ENCODE data around the gene ATP2B3. TPM values are rescaled to one million over a fixed set of nuclear protein-coding genes. Genes with fewer than 3 reads are reported as not detected.

The ATP2B3 gene
- polyA plus RNA-seq, 2 donors: not detected

DNA sequence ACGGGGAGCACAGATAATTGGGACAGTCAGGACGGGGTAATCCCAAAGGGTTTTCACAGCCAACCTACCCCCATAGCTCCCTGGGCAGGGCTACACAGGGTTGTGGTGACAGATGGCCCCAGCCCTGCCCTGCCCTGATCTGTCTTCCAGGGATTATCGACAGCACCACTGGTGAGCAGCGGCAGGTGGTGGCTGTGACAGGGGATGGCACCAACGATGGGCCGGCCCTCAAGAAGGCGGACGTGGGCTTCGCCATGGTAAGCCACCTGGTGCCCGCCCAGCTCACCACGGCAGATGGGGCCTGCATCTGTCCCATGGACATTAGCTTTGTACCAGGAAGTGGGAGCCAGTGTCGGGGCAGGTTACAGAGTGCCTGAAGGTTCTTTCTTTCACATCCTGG is 39.3 kb downstream of the ATP2B3 start:
- H3K27me3 ChIP-seq (ENCODE audit: control insufficient read depth in 1 of 2, insufficient read depth in 2 of 2, low read length in 2 of 2): no peaks in the 10 kb centered on the region
- no peaks in the 10 kb centered on the region for H3K36me3 ChIP-seq (ENCODE audit: control insufficient read depth in 2 of 2, insufficient read depth in 2 of 2, low read length in 1 of 2)
- H3K4me3 ChIP-seq (ENCODE audit: low read depth in 1 of 2, low read length in 2 of 2): no peak overlapping the region
- WGBS, 2 donors: 87 to 91% methylated on average over 12 of the region's 12 CpGs
- peaks cover 0 to 2% of the 10 kb centered on the region in 2 donors for H3K9me3 ChIP-seq (ENCODE audit: control insufficient read depth in 2 of 2, insufficient read depth in 1 of 2, low read depth in 1 of 2, low read length in 1 of 2)
- H3K27ac ChIP-seq (ENCODE audit: low read depth in 2 of 2, low read length in 1 of 2): no peak overlapping the region
- no peaks in the 10 kb centered on the region for H3K4me1 ChIP-seq (ENCODE audit: control insufficient read depth in 2 of 2, insufficient read depth in 2 of 2, low read length in 1 of 2)

DNA sequence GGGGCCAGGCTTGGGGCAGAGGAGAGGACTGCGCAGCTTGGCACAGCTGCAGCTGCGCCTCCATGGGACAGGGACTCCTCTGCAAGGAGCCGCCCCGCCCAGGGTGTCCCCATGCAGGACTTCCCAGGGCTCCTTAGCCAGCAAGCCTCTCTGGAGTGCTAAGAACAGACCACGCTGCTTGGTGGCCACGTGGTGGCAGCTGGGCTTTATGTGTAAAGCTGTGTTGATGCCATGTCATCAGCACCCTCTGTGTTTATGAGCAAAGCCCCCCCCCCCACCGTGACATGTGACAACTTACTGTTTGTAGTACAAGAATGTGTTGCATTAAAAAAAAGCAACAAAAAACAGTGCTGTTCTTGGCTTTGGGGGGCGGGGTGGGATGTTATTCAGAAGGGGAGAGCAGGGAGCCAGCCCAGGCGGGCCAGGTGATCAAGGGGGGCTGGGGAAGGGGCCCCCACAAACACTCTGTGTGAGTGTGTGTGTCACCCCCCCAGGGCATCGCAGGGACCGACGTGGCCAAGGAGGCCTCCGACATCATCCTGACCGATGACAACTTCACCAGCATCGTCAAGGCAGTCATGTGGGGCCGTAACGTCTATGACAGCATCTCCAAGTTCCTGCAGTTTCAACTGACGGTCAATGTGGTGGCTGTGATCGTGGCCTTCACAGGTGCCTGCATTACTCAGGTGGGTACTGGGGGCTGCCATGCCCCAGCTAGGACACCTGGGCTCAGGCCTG is 40.3 kb downstream of the ATP2B3 start:
- Histone ChIP-seq H3K4me3 (ENCODE audit: low read depth in 1 of 2, low read length in 2 of 2) (no peak overlapping the region), H3K9me3 (ENCODE audit: control insufficient read depth in 2 of 2, insufficient read depth in 1 of 2, low read depth in 1 of 2, low read length in 1 of 2) (no peaks in the 10 kb centered on the region), H3K27ac (ENCODE audit: low read depth in 2 of 2, low read length in 1 of 2) (no peak overlapping the region), H3K36me3 (ENCODE audit: control insufficient read depth in 2 of 2, insufficient read depth in 2 of 2, low read length in 1 of 2) (no peaks in the 10 kb centered on the region), H3K27me3 (ENCODE audit: control insufficient read depth in 1 of 2, insufficient read depth in 2 of 2, low read length in 2 of 2) (no peaks in the 10 kb centered on the region), H3K4me1 (ENCODE audit: control insufficient read depth in 2 of 2, insufficient read depth in 2 of 2, low read length in 1 of 2) (no peaks in the 10 kb centered on the region)
- WGBS, 2 donors: 78 to 80% methylated on average over 19 of the region's 19 CpGs

DNA sequence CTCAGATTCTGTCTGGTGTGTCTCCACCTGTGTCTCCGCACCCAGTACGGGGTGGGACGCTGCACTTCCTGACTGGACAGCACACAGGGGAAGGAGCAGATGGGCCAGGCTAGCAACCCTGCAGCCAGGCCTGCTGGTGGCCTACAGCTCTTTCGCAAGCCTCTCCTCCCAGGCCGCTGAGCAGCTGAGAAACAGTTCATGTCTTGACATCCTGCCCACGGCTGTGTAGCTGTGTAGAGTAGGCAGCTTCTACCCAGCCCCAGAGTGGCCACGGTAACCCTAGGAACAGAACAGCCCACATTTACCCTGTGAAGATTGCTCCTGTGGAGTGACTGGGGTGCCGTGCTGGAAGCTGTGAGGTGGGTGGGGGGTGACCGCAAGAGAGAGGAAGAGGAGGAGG is 42.6 kb downstream of the ATP2B3 start:
- 58 to 74% methylated on average over 8 to 9 of the region's 9 CpGs for WGBS, 2 donors
- Histone ChIP-seq H3K4me1 (ENCODE audit: control insufficient read depth in 2 of 2, insufficient read depth in 2 of 2, low read length in 1 of 2) (no peaks in the 10 kb centered on the region), H3K36me3 (ENCODE audit: control insufficient read depth in 2 of 2, insufficient read depth in 2 of 2, low read length in 1 of 2) (no peaks in the 10 kb centered on the region), H3K27ac (ENCODE audit: low read depth in 2 of 2, low read length in 1 of 2) (no peak overlapping the region), H3K27me3 (ENCODE audit: control insufficient read depth in 1 of 2, insufficient read depth in 2 of 2, low read length in 2 of 2) (no peaks in the 10 kb centered on the region), H3K9me3 (ENCODE audit: control insufficient read depth in 2 of 2, insufficient read depth in 1 of 2, low read depth in 1 of 2, low read length in 1 of 2) (no peaks in the 10 kb centered on the region), H3K4me3 (ENCODE audit: low read depth in 1 of 2, low read length in 2 of 2) (no peak overlapping the region)

DNA sequence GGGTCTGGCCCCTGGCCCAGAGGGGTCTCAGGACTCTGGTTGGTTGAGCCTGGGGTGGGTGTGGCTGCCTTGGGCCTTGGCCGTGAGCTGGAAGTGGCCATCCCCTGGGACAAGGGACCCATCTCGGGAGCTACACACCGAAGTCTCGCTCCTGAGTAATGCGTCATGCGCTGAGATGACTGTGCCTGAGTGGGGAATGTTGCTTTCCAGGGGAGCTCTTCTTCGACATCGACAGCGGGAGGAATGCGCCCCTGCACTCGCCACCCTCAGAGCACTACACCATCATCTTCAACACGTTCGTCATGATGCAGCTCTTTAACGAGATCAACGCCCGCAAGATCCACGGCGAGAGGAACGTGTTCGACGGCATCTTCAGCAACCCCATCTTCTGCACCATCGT is 43.0 kb downstream of the ATP2B3 start:
- Histone ChIP-seq H3K9me3 (ENCODE audit: control insufficient read depth in 2 of 2, insufficient read depth in 1 of 2, low read depth in 1 of 2, low read length in 1 of 2) (no peaks in the 10 kb centered on the region), H3K4me3 (ENCODE audit: low read depth in 1 of 2, low read length in 2 of 2) (no peak overlapping the region), H3K27ac (ENCODE audit: low read depth in 2 of 2, low read length in 1 of 2) (no peak overlapping the region), H3K27me3 (ENCODE audit: control insufficient read depth in 1 of 2, insufficient read depth in 2 of 2, low read length in 2 of 2) (no peaks in the 10 kb centered on the region), H3K4me1 (ENCODE audit: control insufficient read depth in 2 of 2, insufficient read depth in 2 of 2, low read length in 1 of 2) (no peaks in the 10 kb centered on the region), H3K36me3 (ENCODE audit: control insufficient read depth in 2 of 2, insufficient read depth in 2 of 2, low read length in 1 of 2) (no peaks in the 10 kb centered on the region)
- 87 to 94% methylated on average over 22 of the region's 22 CpGs for WGBS, 2 donors

DNA sequence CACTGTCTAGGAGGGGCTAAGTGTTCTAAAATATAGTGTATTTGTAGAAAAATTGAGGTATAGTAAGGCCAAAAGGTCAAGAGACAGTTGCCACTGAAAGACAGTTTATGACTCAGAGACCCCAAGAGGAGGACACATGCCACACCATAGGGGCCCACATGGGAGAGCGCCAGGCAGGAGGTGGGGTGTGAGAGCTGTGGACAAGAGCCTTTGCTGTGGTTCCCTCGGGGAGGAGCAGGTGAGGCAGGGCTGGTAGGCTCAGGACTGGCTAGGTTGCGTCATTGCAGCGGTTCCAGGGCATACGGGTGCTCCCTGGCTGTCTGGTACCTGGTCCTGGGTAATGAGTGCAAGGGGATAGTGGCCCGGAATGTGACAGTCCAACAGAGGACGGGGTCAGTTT is 43.9 kb downstream of the ATP2B3 start:
- H3K36me3 ChIP-seq (ENCODE audit: control insufficient read depth in 2 of 2, insufficient read depth in 2 of 2, low read length in 1 of 2): no peaks in the 10 kb centered on the region
- H3K9me3 ChIP-seq (ENCODE audit: control insufficient read depth in 2 of 2, insufficient read depth in 1 of 2, low read depth in 1 of 2, low read length in 1 of 2): no peaks in the 10 kb centered on the region
- no peaks in the 10 kb centered on the region for H3K27me3 ChIP-seq (ENCODE audit: control insufficient read depth in 1 of 2, insufficient read depth in 2 of 2, low read length in 2 of 2)
- 83% methylated on average over 7 of the region's 7 CpGs for WGBS, 2 donors
- no peak overlapping the region for H3K4me3 ChIP-seq (ENCODE audit: low read depth in 1 of 2, low read length in 2 of 2)
- H3K27ac ChIP-seq (ENCODE audit: low read depth in 2 of 2, low read length in 1 of 2): no peak overlapping the region
- H3K4me1 ChIP-seq (ENCODE audit: control insufficient read depth in 2 of 2, insufficient read depth in 2 of 2, low read length in 1 of 2): no peaks in the 10 kb centered on the region

DNA sequence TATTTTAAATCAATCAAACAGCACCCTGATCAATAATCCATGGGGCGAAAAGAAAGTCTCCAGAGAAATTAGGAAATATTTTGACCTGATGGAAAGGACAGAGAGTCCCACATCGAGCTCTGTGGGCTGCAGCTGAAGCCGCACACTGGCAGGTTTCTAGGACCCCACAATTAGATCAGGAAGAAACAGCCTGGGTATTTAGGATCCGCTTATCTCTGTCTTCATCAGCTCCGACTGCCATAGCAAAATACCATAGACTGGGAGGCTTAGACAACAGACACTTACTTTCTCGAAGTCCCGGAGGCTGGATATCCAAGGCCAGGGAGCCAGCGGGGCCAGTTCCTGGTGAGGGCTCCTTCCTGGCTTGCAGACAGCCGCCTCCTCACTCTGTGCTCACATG is 45.1 kb downstream of the ATP2B3 start:
- Histone ChIP-seq H3K9me3 (ENCODE audit: control insufficient read depth in 2 of 2, insufficient read depth in 1 of 2, low read depth in 1 of 2, low read length in 1 of 2) (no peaks in the 10 kb centered on the region), H3K4me1 (ENCODE audit: control insufficient read depth in 2 of 2, insufficient read depth in 2 of 2, low read length in 1 of 2) (no peaks in the 10 kb centered on the region), H3K27me3 (ENCODE audit: control insufficient read depth in 1 of 2, insufficient read depth in 2 of 2, low read length in 2 of 2) (no peaks in the 10 kb centered on the region), H3K36me3 (ENCODE audit: control insufficient read depth in 2 of 2, insufficient read depth in 2 of 2, low read length in 1 of 2) (no peaks in the 10 kb centered on the region), H3K4me3 (ENCODE audit: low read depth in 1 of 2, low read length in 2 of 2) (no peak overlapping the region), H3K27ac (ENCODE audit: low read depth in 2 of 2, low read length in 1 of 2) (no peak overlapping the region)
- 89 to 95% methylated on average over 9 of the region's 9 CpGs for WGBS, 2 donors

DNA sequence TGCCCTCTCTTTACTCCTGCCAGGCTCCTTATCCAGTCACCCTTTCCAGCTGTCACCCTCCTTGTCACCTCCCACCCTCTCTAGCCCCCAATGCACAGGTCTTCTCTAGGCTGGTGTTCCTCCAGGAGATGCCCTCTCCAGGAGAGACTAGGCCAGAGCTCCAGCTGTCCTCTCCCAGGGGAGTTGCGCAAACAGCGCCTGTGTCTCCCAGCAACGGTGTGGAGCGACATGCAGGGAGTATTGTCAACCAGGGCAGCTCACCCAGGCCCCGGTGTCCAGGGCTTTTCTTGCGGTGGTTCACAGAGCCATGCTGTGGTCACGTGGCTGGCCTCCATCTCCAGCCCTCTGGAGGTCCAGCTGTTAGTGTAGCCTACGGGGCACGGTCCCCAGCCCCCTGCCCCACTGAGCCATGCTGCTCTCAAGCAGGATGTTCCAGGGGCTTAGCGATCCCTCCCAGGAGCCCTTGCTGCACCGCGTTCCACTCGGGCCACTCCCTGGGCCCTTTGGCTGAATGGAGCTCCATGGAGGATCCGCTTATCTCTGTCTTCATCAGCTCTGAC is 46.7 kb downstream of the ATP2B3 start:
- Histone ChIP-seq H3K9me3 (ENCODE audit: control insufficient read depth in 2 of 2, insufficient read depth in 1 of 2, low read depth in 1 of 2, low read length in 1 of 2) (no peaks in the 10 kb centered on the region), H3K4me3 (ENCODE audit: low read depth in 1 of 2, low read length in 2 of 2) (no peak overlapping the region), H3K27me3 (ENCODE audit: control insufficient read depth in 1 of 2, insufficient read depth in 2 of 2, low read length in 2 of 2) (no peaks in the 10 kb centered on the region), H3K4me1 (ENCODE audit: control insufficient read depth in 2 of 2, insufficient read depth in 2 of 2, low read length in 1 of 2) (no peaks in the 10 kb centered on the region), H3K27ac (ENCODE audit: low read depth in 2 of 2, low read length in 1 of 2) (no peak overlapping the region), H3K36me3 (ENCODE audit: control insufficient read depth in 2 of 2, insufficient read depth in 2 of 2, low read length in 1 of 2) (no peaks in the 10 kb centered on the region)
- WGBS, 2 donors: 80 to 85% methylated on average over 14 of the region's 14 CpGs

DNA sequence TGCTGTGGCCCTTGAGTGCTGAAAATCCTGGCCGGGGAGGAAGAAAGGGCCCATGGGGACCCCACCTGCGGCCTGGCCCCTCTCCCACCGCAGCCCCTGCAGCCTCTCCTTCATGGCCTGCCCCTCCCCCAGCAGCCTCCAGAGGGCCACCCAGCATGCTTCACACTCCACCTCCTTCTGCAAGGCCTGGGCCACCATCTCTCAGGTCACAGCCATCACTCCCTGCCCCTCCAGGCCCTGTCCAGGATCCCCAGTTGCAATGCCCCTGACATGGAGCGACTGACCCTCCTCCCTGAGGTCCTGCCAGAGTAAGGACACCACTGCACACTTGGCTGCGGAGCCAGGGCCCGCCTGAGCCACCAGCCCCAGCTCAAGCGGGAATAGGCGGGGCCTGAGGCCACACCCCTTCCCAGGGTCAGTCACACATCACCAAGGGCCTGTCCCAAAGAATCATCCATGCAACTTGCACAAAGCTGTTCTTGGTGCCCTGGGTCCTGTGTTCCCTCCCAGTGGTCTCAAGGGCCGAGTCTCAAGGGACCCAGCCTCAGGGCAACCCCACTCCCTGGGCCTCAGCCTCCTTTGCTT is 48.6 kb downstream of the ATP2B3 start:
- Histone ChIP-seq H3K27me3 (ENCODE audit: control insufficient read depth in 1 of 2, insufficient read depth in 2 of 2, low read length in 2 of 2) (no peaks in the 10 kb centered on the region), H3K9me3 (ENCODE audit: control insufficient read depth in 2 of 2, insufficient read depth in 1 of 2, low read depth in 1 of 2, low read length in 1 of 2) (no peaks in the 10 kb centered on the region), H3K4me1 (ENCODE audit: control insufficient read depth in 2 of 2, insufficient read depth in 2 of 2, low read length in 1 of 2) (no peaks in the 10 kb centered on the region), H3K27ac (ENCODE audit: low read depth in 2 of 2, low read length in 1 of 2) (no peak overlapping the region), H3K4me3 (ENCODE audit: low read depth in 1 of 2, low read length in 2 of 2) (no peak overlapping the region), H3K36me3 (ENCODE audit: control insufficient read depth in 2 of 2, insufficient read depth in 2 of 2, low read length in 1 of 2) (no peaks in the 10 kb centered on the region)
- 77 to 84% methylated on average over 6 to 9 of the region's 9 CpGs for WGBS, 2 donors

DNA sequence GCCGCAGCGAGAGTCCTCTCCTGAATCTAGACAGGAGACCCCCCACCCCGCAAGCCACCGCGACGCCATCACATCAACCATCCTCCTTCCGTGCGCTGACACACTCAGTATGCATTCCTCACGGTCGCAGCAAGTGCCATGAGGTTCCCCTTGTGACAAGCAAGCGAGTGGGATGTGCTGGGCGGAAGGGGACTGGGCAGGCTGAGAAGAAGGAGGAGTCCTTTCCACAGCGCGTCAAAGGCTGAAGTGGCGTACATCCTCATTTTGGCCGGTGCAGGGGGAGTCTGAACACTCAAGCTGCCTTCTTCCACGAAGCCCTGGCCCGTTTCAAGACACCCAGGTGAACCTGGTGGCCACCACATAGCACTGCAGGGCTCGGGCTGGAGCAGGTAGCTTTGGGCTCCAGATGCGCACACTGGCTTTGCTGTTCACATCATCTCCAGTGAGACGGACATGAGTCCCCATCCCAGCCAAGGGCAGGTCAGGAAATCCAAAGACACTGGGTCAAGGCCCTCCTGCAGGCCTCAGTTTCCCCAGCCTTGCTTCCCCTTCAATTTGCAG is 51.1 kb downstream of the ATP2B3 start:
- Histone ChIP-seq H3K9me3 (ENCODE audit: control insufficient read depth in 2 of 2, insufficient read depth in 1 of 2, low read depth in 1 of 2, low read length in 1 of 2) (no peaks in the 10 kb centered on the region), H3K27ac (ENCODE audit: low read depth in 2 of 2, low read length in 1 of 2) (no peak overlapping the region), H3K27me3 (ENCODE audit: control insufficient read depth in 1 of 2, insufficient read depth in 2 of 2, low read length in 2 of 2) (no peaks in the 10 kb centered on the region), H3K4me3 (ENCODE audit: low read depth in 1 of 2, low read length in 2 of 2) (no peak overlapping the region), H3K36me3 (ENCODE audit: control insufficient read depth in 2 of 2, insufficient read depth in 2 of 2, low read length in 1 of 2) (no peaks in the 10 kb centered on the region), H3K4me1 (ENCODE audit: control insufficient read depth in 2 of 2, insufficient read depth in 2 of 2, low read length in 1 of 2) (no peaks in the 10 kb centered on the region)
- 79 to 86% methylated on average over 21 of the region's 21 CpGs for WGBS, 2 donors

All from esophagus (tissue), 2 donors.